DOHH2 (cell line): Measurements from ENCODE around the gene SLC12A7.

ENCODE experiments used
- H3F3A ChIP-seq: fragments of 200-600 bp; sonication (generic), shearing (Covaris generic); 2 replicates; pipeline ENCODE4 v1.6.0; 2016; ENCODE audit warnings: antibody characterized with exemption, mild to moderate bottlenecking; ENCODE audit not compliant: control insufficient read depth, insufficient read depth
- H3K27ac ChIP-seq: fragments of 200-600 bp; sonication (generic); 2 replicates; pipeline ENCODE4 v1.5.1; 2014; ENCODE audit warnings: low read depth, mild to moderate bottlenecking, low read length, moderate library complexity
- H3K27me3 ChIP-seq: fragments of 200-600 bp; sonication (generic); 2 replicates; pipeline ENCODE4 v1.6.1; 2014; ENCODE audit warnings: mild to moderate bottlenecking, low read length, mixed read lengths; ENCODE audit not compliant: control insufficient read depth
- H3K36me3 ChIP-seq: fragments of 200-600 bp; sonication (generic); 2 replicates; pipeline ENCODE4 v1.6.1; 2014; ENCODE audit warnings: mild to moderate bottlenecking, low read length, moderate library complexity, mixed read lengths; ENCODE audit not compliant: control insufficient read depth
- H3K4me1 ChIP-seq: fragments of 200-600 bp; sonication (generic); 2 replicates; pipeline ENCODE4 v1.6.1; 2014; ENCODE audit warnings: mild to moderate bottlenecking, low read length, mixed read lengths; ENCODE audit not compliant: control insufficient read depth
- H3K4me2 ChIP-seq: fragments of 200-600 bp; sonication (generic); 2 replicates; pipeline ENCODE4 v1.6.0; 2014; ENCODE audit warnings: mild to moderate bottlenecking, low read length, moderate library complexity
- H3K4me3 ChIP-seq: fragments of 200-600 bp; sonication (generic); 2 replicates; pipeline ENCODE4 v1.5.1; 2014; ENCODE audit warnings: mild to moderate bottlenecking, low read length, mixed read lengths
- H3K79me2 ChIP-seq: fragments of 200-600 bp; sonication (generic); 2 replicates; pipeline ENCODE4 v1.6.1; 2014; ENCODE audit warnings: mild to moderate bottlenecking, low read length, mixed read lengths; ENCODE audit not compliant: control insufficient read depth
- H3K9me2 ChIP-seq: fragments of 200-600 bp; sonication (generic); replicated peaks from 2 replicates; pipeline ENCODE4 v1.6.1; 2014; ENCODE audit warnings: mild to moderate bottlenecking, low read length, mixed read lengths; ENCODE audit not compliant: control insufficient read depth
- H3K9me3 ChIP-seq: fragments of 200-600 bp; sonication (generic); 2 replicates; pipeline ENCODE4 v1.6.1; 2014; ENCODE audit warnings: antibody characterized with exemption, low read length, mixed read lengths; ENCODE audit not compliant: control insufficient read depth, insufficient read depth
- H4K20me1 ChIP-seq: fragments of 200-600 bp; sonication (generic); 2 replicates; pipeline ENCODE4 v1.6.0; 2014; ENCODE audit warnings: low read depth, mild to moderate bottlenecking, antibody characterized with exemption, low read length, moderate library complexity; ENCODE audit not compliant: control insufficient read depth, insufficient read depth
- CTCF ChIP-seq: fragments of 200-600 bp; sonication (generic); IDR thresholded peaks from one replicate; pipeline ENCODE4 v1.5.1; 2014; ENCODE audit warnings: antibody characterized with exemption, mild to moderate bottlenecking, low read depth, low read length; ENCODE audit not compliant: poor library complexity, severe bottlenecking
- EZH2phosphoT487 ChIP-seq: fragments of 200-600 bp; sonication (generic); IDR thresholded peaks from 2 replicates; pipeline ENCODE4 v1.6.1; 2017; ENCODE audit warnings: borderline replicate concordance, mild to moderate bottlenecking, antibody characterized with exemption, low read length, moderate library complexity, mixed read lengths

Gene SLC12A7

DNA sequence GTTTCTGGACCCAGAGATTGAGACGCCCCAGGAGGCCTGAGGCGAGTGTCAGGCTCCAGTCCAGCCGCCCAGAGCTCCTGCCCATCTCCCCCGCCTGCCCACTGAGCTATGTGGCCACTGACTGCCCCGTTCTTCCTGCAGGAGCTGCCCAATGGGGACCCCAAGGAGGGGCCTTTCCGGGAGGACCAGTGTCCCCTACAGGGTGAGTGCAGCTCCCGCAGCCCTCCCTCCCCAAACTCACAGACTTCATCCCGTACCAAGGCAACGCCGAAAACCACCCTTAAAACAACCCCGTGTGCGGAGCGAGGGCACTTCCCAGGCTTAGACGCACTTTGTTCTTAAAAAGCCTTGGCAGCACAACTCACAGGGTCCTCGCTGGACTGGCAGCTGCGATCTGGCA is 79.9 kb downstream of the SLC12A7 start:
- Histone ChIP-seq H3K9me3 (peaks cover 6% of the 10 kb centered on the region; the same call in 1 of the 2 replicates), H3K27me3 (no peaks in the 10 kb centered on the region), H4K20me1 (no peaks in the 10 kb centered on the region), H3K79me2 (no peaks in the 10 kb centered on the region), H3K36me3 (no peaks in the 10 kb centered on the region), H3K9me2 (no peaks in the 10 kb centered on the region), H3K27ac (no peak overlapping the region), H3F3A (no peaks in the 10 kb centered on the region), H3K4me2 (no peak overlapping the region), H3K4me1 (no peaks in the 10 kb centered on the region), H3K4me3 (no peak overlapping the region)
- TF ChIP-seq EZH2phosphoT487 (no peak), CTCF (no peak)

- no peak overlapping the region for H3K4me3 ChIP-seq
- no peak for TF ChIP-seq CTCF
- no peak for TF ChIP-seq EZH2phosphoT487
- H3K27me3 ChIP-seq, result no peaks in the 10 kb centered on the region
- no peaks in the 10 kb centered on the region for H3K36me3 ChIP-seq
- no peak overlapping the region for H3K27ac ChIP-seq
- no peaks in the 10 kb centered on the region for H3K79me2 ChIP-seq
- no peaks in the 10 kb centered on the region for H3F3A ChIP-seq
- no peaks in the 10 kb centered on the region for H3K9me2 ChIP-seq
- H3K9me3 ChIP-seq, result peaks cover 6% of the 10 kb centered on the region; the same call in 1 of the 2 replicates
- no peaks in the 10 kb centered on the region for H3K4me1 ChIP-seq
- no peak overlapping the region for H3K4me2 ChIP-seq
- no peaks in the 10 kb centered on the region for H4K20me1 ChIP-seq
These were observed 80.4 kb downstream of the SLC12A7 start for GRCh38 chr5:1031306-1031959.

GRCh38 chr5:1030801-1031271 is 81.0 kb downstream of the SLC12A7 start:
- Histone ChIP-seq H3F3A (no peaks in the 10 kb centered on the region), H3K4me3 (no peak overlapping the region), H3K4me1 (no peaks in the 10 kb centered on the region), H3K27me3 (no peaks in the 10 kb centered on the region), H3K4me2 (no peak overlapping the region), H4K20me1 (no peaks in the 10 kb centered on the region), H3K9me2 (no peaks in the 10 kb centered on the region), H3K27ac (no peak overlapping the region), H3K9me3 (peaks cover 6% of the 10 kb centered on the region; the same call in 1 of the 2 replicates), H3K79me2 (no peaks in the 10 kb centered on the region), H3K36me3 (no peaks in the 10 kb centered on the region)
- TF ChIP-seq EZH2phosphoT487, result no peak
- no peak for TF ChIP-seq CTCF
